Uterus (tissue), 4 donors: ENCODE data around the gene SF1. TPM values are rescaled to one million over a fixed set of nuclear protein-coding genes. Genes with fewer than 3 reads are reported as not detected.
A peak's percentile ranks its signal among the peaks of the same experiment; 100 is the strongest.

Experiments
- DNase-seq, 2 donors: peaks; one replicate each; pipeline ENCODE4 v3.0.0-alpha.2; 2019 to 2020
- H3K27ac ChIP-seq, 2 donors: fragments of 200-600 bp; sonication (generic); 1 replicate in 1 of 2; 2 replicates in 1 of 2; pipeline ENCODE4 v1.5.1; 2016 to 2018
- H3K27me3 ChIP-seq, 2 donors: fragments of 200-600 bp; sonication (generic); one replicate each; pipeline ENCODE4 v1.5.1; 2018 to 2019; ENCODE audit warnings: control low read depth in 1 of 2
- H3K36me3 ChIP-seq, 2 donors: fragments of 200-600 bp; sonication (generic); one replicate each; pipeline ENCODE4 v1.5.1; 2019; ENCODE audit warnings: control low read depth in 1 of 2
- H3K4me1 ChIP-seq, 2 donors: fragments of 200-600 bp; sonication (generic); one replicate each; pipeline ENCODE4 v1.5.1; 2018 to 2019; ENCODE audit warnings: control low read depth in 1 of 2
- H3K4me3 ChIP-seq, 2 donors: fragments of 200-600 bp; sonication (generic); 1 replicate in 1 of 2; 2 replicates in 1 of 2; pipeline ENCODE4 v1.5.1; 2018 to 2019; ENCODE audit warnings: mild to moderate bottlenecking in 1 of 2
- H3K9me3 ChIP-seq, 2 donors: fragments of 200-600 bp; sonication (generic); one replicate each; pipeline ENCODE4 v1.5.1; 2019; ENCODE audit warnings: control low read depth in 1 of 2
- CTCF ChIP-seq, 4 experiments: fragments of 200-600 bp in 2 of 4; fragments of 450-650 bp in 2 of 4; sonication (generic) in 2 of 4; IDR thresholded peaks; one replicate each; pipeline ENCODE4 v1.5.1; 2016 to 2019; ENCODE audit warnings: antibody characterized with exemption in 4 of 4, mild to moderate bottlenecking in 2 of 4, moderate library complexity in 1 of 4
- POLR2A ChIP-seq, 2 donors: fragments of 450-650 bp; IDR thresholded peaks; one replicate each; pipeline ENCODE4 v1.6.1; 2016; ENCODE audit warnings: antibody characterized with exemption in 2 of 2, mild to moderate bottlenecking in 1 of 2, moderate library complexity in 1 of 2
- intact Hi-C: fragments of 100-400 bp; cut with DNase I; formaldehyde crosslinking; loops from one replicate; pipeline ENCODE4 v1.15.1; 2023; ENCODE audit warnings: low total_unique reads
- total RNA-seq, 4 donors: library from RNA; depleted of rRNA in 3 of 4; stranded (reverse); fragments of >200 nt in 3 of 4; gene quantifications; one replicate each; pipeline versions ENCODE4 v1.1.0 to v1.2.4, GENCODE V29; 2014 to 2023
- donor health status: DM: yes; HTN: yes; CAD: no.

Gene SF1
- total RNA-seq, 4 donors from 2014 or later, result 62.0 to 374 (median 219) TPM

GRCh38 chr11:64788321-64789215, 10.2 kb upstream of the SF1 start:
- H3K27ac ChIP-seq, result no peak overlapping the region
- no peaks in the 10 kb centered on the region for H3K27me3 ChIP-seq
- no peak overlapping the region for H3K4me3 ChIP-seq
- H3K36me3 ChIP-seq, result no peaks in the 10 kb centered on the region
- no peak for DNase-seq
- intact Hi-C loops, result no loop called here
- H3K9me3 ChIP-seq, result no peaks in the 10 kb centered on the region
- H3K4me1 ChIP-seq, result no peaks in the 10 kb centered on the region
- TF ChIP-seq POLR2A (IDR thresholded peaks at IDR 0.05) (no peak), CTCF (IDR thresholded peaks at IDR 0.05) (no peak)

- intact Hi-C loops, result no loop called here
- H3K27ac ChIP-seq, result no peak overlapping the region
- H3K4me1 ChIP-seq, result no peaks in the 10 kb centered on the region
- TF ChIP-seq POLR2A (IDR thresholded peaks at IDR 0.05) (no peak), CTCF (IDR thresholded peaks at IDR 0.05) (peak in 3 of 4 experiments; percentile 41 to 51 (median 50))
- H3K9me3 ChIP-seq, result no peaks in the 10 kb centered on the region
- H3K27me3 ChIP-seq, result no peaks in the 10 kb centered on the region
- peak in 1 of 2 donors; percentile 42 for DNase-seq
- no peaks in the 10 kb centered on the region for H3K36me3 ChIP-seq
- no peak overlapping the region for H3K4me3 ChIP-seq
Measured at GRCh38 chr11:64787526-64788320, 9.4 kb upstream of the SF1 start.

GRCh38 chr11:64786308-64786707, 8.0 kb upstream of the SF1 start:
- intact Hi-C loops, result no loop called here
- Histone ChIP-seq H3K27me3 (no peaks in the 10 kb centered on the region), H3K4me3 (no peak overlapping the region), H3K27ac (no peak overlapping the region), H3K4me1 (no peaks in the 10 kb centered on the region), H3K36me3 (no peaks in the 10 kb centered on the region), H3K9me3 (no peaks in the 10 kb centered on the region)
- no peak for TF ChIP-seq CTCF (IDR thresholded peaks at IDR 0.05)
- no peak for TF ChIP-seq POLR2A (IDR thresholded peaks at IDR 0.05)
- no peak for DNase-seq

- Histone ChIP-seq H3K36me3 (no peaks in the 10 kb centered on the region), H3K9me3 (no peaks in the 10 kb centered on the region), H3K4me3 (no peak overlapping the region), H3K27me3 (no peaks in the 10 kb centered on the region), H3K27ac (no peak overlapping the region), H3K4me1 (no peaks in the 10 kb centered on the region)
- intact Hi-C loops, result no loop called here
- DNase-seq, result no peak
- TF ChIP-seq POLR2A (IDR thresholded peaks at IDR 0.05) (no peak), CTCF (IDR thresholded peaks at IDR 0.05) (no peak)
Measured at GRCh38 chr11:64784813-64785581, 6.7 kb upstream of the SF1 start.
